HepG2 (cell line): ENCODE results near the gene SKIC2. TPM values are rescaled to one million over a fixed set of nuclear protein-coding genes. Genes with fewer than 3 reads are reported as not detected.
"Not testable (repeated sequence)": the region's sequence is repeated elsewhere in the genome, so short reads cannot be mapped to it uniquely, and the experiment has no call there.

Experiments
- ATAC-seq: fragments of 200-7000 bp; cut with Tn5 transposase; 3 replicates; pipeline ENCODE4 v1.9.1; 2020; ENCODE audit warnings: mild to moderate bottlenecking, moderate library complexity
- BruUV-seq: library from RNA; stranded (reverse); fragments of 400-500 nt; replicated peaks from 2 replicates; lab custom pipeline; 2021; lab: Mats Ljungman, UMichigan
- CTCF ChIA-PET: fragments of 300-600 bp; formaldehyde crosslinking; extraction: SDS; loops from one replicate; lab custom pipeline; 2021; ENCODE audit warnings: low total read pairs, inconsistent platforms, low intra/inter-chr PET ratio; lab: Yijun Ruan, JAX
- POLR2A ChIA-PET: fragments of 350-600 bp; sonication (Branson Sonifier 250); formaldehyde crosslinking; loops from one replicate; lab custom pipeline; 2020; ENCODE audit warnings: antibody characterized with exemption, inconsistent platforms; lab: Yijun Ruan, JAX
- DNase-seq: peaks from one replicate; pipeline ENCODE4 v3.0.0-alpha.2; 2015; ENCODE audit warnings: low spot score
- FAIRE-seq: peaks from 3 replicates; lab custom pipeline; 2011; peaks lifted over from hg19 to GRCh38; lab: Jason Lieb, UNC
- H2AFZ ChIP-seq: one replicate; pipeline ENCODE4 v1.6.1; 2011; ENCODE audit warnings: low read length, inconsistent platforms
- H3K27ac ChIP-seq: fragments of 300-600 bp; 3 replicates; pipeline ENCODE4 v1.8.0; 2011; ENCODE audit warnings: mixed run types, mild to moderate bottlenecking, mixed read lengths, low read length, inconsistent platforms; ENCODE audit not compliant: insufficient read depth; ENCODE audit errors: extremely low read length
- H3K27me3 ChIP-seq, 2 experiments: fragments of 200-600 bp in 1 of 2; 2 replicates in 1 of 2; 3 replicates in 1 of 2; pipeline versions ENCODE4 v1.6.0 to v1.8.0; 2011; ENCODE audit warnings: low read length in 2 of 2, mild to moderate bottlenecking in 2 of 2, moderate library complexity in 2 of 2, inconsistent platforms in 1 of 2; ENCODE audit not compliant: insufficient read depth in 2 of 2, control insufficient read depth in 1 of 2
- H3K36me3 ChIP-seq, 2 experiments: fragments of 200-600 bp in 1 of 2; replicated peaks in 1 of 2; 2 replicates in 1 of 2; 3 replicates in 1 of 2; pipeline versions ENCODE4 v1.5.1 to v1.8.0; 2011; ENCODE audit warnings: low read length in 2 of 2, inconsistent platforms in 1 of 2; ENCODE audit not compliant: insufficient read depth in 2 of 2, control insufficient read depth in 1 of 2
- H3K4me1 ChIP-seq: 2 replicates; pipeline ENCODE4 v1.5.1; 2012; ENCODE audit warnings: low read length, inconsistent platforms; ENCODE audit not compliant: insufficient read depth
- H3K4me2 ChIP-seq: 2 replicates; pipeline ENCODE4 v1.6.0; 2011; ENCODE audit warnings: low read depth, low read length, inconsistent platforms
- H3K4me3 ChIP-seq, 3 experiments: fragments of 200-600 bp in 1 of 3; sonication (generic), shearing (Covaris generic) in 1 of 3; replicated peaks in 1 of 3; 2 replicates each; pipeline ENCODE4 v1.5.1; 2011 to 2016; ENCODE audit warnings: low read length in 3 of 3, inconsistent platforms in 2 of 3, low read depth in 2 of 3, mild to moderate bottlenecking in 2 of 3, control low read depth in 1 of 3, mixed read lengths in 1 of 3; ENCODE audit not compliant: insufficient read depth in 1 of 3
- H3K79me2 ChIP-seq: one replicate; pipeline ENCODE4 v1.6.1; 2011; ENCODE audit warnings: low read length, inconsistent platforms; ENCODE audit not compliant: insufficient read depth
- H3K9ac ChIP-seq: 2 replicates; pipeline ENCODE4 v1.6.0; 2011; ENCODE audit warnings: mild to moderate bottlenecking, low read depth, low read length, inconsistent platforms; ENCODE audit not compliant: insufficient read depth
- H3K9me3 ChIP-seq: 2 replicates; pipeline ENCODE4 v1.5.1; 2012; ENCODE audit warnings: mild to moderate bottlenecking, low read length
- H4K20me1 ChIP-seq: 2 replicates; pipeline ENCODE4 v1.6.0; 2011; ENCODE audit warnings: inconsistent platforms, mild to moderate bottlenecking, low read length, moderate library complexity; ENCODE audit not compliant: insufficient read depth
- ZNF430 ChIP-seq: sonication (generic); formaldehyde crosslinking; IDR thresholded peaks from 2 replicates; pipeline ENCODE4 v1.9.0; 2021; ENCODE audit warnings: mild to moderate bottlenecking, missing genetic modification reagents
- ZNF703 ChIP-seq: sonication (generic); formaldehyde crosslinking; IDR thresholded peaks from 2 replicates; pipeline ENCODE4 v1.5.1; 2020; ENCODE audit warnings: missing genetic modification reagents, mild to moderate bottlenecking, moderate library complexity, borderline replicate concordance
- WGBS: methylation state at CpG from one replicate; pipeline ENCODE4 v1.1.6; 2017; ENCODE audit warnings: low lambda C conversion rate; 5-methylcytosine and 5-hydroxymethylcytosine counted together
- in situ Hi-C: cut with HindIII; loops from 2 replicates; pipeline ENCODE4 v1.10.0; 2017; ENCODE audit warnings: low pct_unique_long_range_greater_than_20kb; ENCODE audit not compliant: extremely low pct_ligation_motif_present
- intact Hi-C: fragments of 100-400 bp; cut with micrococcal nuclease; formaldehyde crosslinking; loops from one replicate; pipeline ENCODE4 v1.10.0; 2022; ENCODE audit not compliant: unreplicated experiment
- polyA plus RNA-seq, 8 experiments: library from polyadenylated mRNA; depleted of rRNA in 3 of 8; stranded (reverse) in 7 of 8; unstranded in 1 of 8; fragments of >200 nt; fragmentation: Illumina TruSeq in 4 of 8; extraction: Trizol in 4 of 8; gene quantifications; 2 replicates each; pipeline versions ENCODE4 v1.2.1 to v1.2.3, GENCODE V29; 2011 to 2016; ENCODE audit warnings: low read depth in 4 of 8, missing spikeins in 1 of 8, mixed read lengths in 1 of 8; ENCODE audit not compliant: insufficient read depth in 1 of 8
- total RNA-seq, 5 experiments: library from RNA; depleted of rRNA; stranded (reverse); fragments of >200 nt; fragmentation: Illumina TruSeq; extraction: Trizol; gene quantifications; 2 replicates each; pipeline ENCODE4 v1.2.3, GENCODE V29; 2016; ENCODE audit warnings: low read depth in 1 of 5

The SKIC2 gene
- total and polyA plus RNA-seq, 2 of the 13 experiments (the other 11 are each of a cell fraction or from before 2014, with no cell fraction given), result 67.1 to 68.4 TPM

GRCh38 chr6:31930962-31931361 lies 28.0 kb upstream of the SKIC2 start:
- CTCF ChIA-PET, result no interaction called here
- Histone ChIP-seq H3K9me3 (no peaks in the 10 kb centered on the region), H3K79me2 (peaks cover 29% of the 10 kb centered on the region), H3K4me3 (no peak overlapping the region), H3K4me2 (no peak overlapping the region), H2AFZ (no peak overlapping the region), H3K4me1 (peaks cover 45% of the 10 kb centered on the region), H3K27ac (no peak overlapping the region), H3K9ac (no peak overlapping the region), H4K20me1 (no peaks in the 10 kb centered on the region), H3K36me3 (peaks cover 4 to 14% of the 10 kb centered on the region in 2 experiments; a peak in 4 of 5 replicates), H3K27me3 (no peaks in the 10 kb centered on the region; a peak in 1 of 5 replicates)
- ATAC-seq, result no peak
- no peak for FAIRE-seq
- 91% methylated on average over 1 of the region's 1 CpG for WGBS
- in situ Hi-C loops (no loop called here), intact Hi-C loops (no loop called here)
- no TSS peak for BruUV-seq
- no peak for DNase-seq
- POLR2A ChIA-PET, result interaction anchor here (2.4 to 6.1 kb wide), 5 partner anchors 9 to 33 kb away, joined by 9 to 151 read pairs (median 35); partner anchors contain the start of genes CFB, EHMT2 and ZBTB12
- TF ChIP-seq ZNF703 (CRISPR knock-in tag), result no peak
- 0 out of 2 replicates have a peak, but pooled peaks have one; percentile 0 for TF ChIP-seq ZNF430 (CRISPR knock-in tag)

- BruUV-seq, CTCF ChIA-PET, FAIRE-seq, in situ Hi-C loops, H3K4me2 ChIP-seq, H3K27ac ChIP-seq, ATAC-seq, H3K4me3 ChIP-seq, H3K27me3 ChIP-seq, POLR2A ChIA-PET, DNase-seq, H2AFZ ChIP-seq, H3K9ac ChIP-seq, intact Hi-C loops, H4K20me1 ChIP-seq, H3K9me3 ChIP-seq: not testable (repeated sequence)
- Histone ChIP-seq H3K4me1 (peaks cover 33% of the 10 kb centered on the region), H3K36me3 (peaks cover 7 to 14% of the 10 kb centered on the region in 2 experiments; a peak in 4 of 5 replicates), H3K79me2 (peaks cover 29% of the 10 kb centered on the region)
- WGBS, result 98% methylated on average over 9 of the region's 32 CpGs
These were observed 26.8 kb upstream of the SKIC2 start for GRCh38 chr6:31932137-31932536.
